GM18907 (cell line): ENCODE measurements around the gene ARL6IP1.

Source experiments
- ATAC-seq: cut with Tn5 transposase; IDR thresholded peaks from one replicate; pipeline ENCODE4 v1.9.1; 2021; ENCODE audit warnings: mild to moderate bottlenecking, moderate library complexity; ENCODE audit not compliant: unreplicated experiment

ARL6IP1 gene

GRCh38 chr16:18801145-18801972 lies at the start of gene ARL6IP1:
Gene ARL6IP1 (minus strand): TSS chr16:18801549. CDS start chr16:18801466, 83 bp downstream.
- ATAC-seq = peak; percentile 95

- no peak for ATAC-seq
Measured at GRCh38 chr16:18846416-18846815, 45.1 kb upstream of the ARL6IP1 start.

GRCh38 chr16:18842565-18842964 lies 41.2 kb upstream of the ARL6IP1 start:
- no peak for ATAC-seq

- no peak for ATAC-seq
Measured at GRCh38 chr16:18841833-18842525, 40.6 kb upstream of the ARL6IP1 start.

- ATAC-seq = no peak
Measured at GRCh38 chr16:18839555-18839954, 38.2 kb upstream of the ARL6IP1 start.

GRCh38 chr16:18836702-18837101 lies 35.4 kb upstream of the ARL6IP1 start:
- ATAC-seq = no peak

GRCh38 chr16:18834864-18835263 lies 33.5 kb upstream of the ARL6IP1 start:
- no peak for ATAC-seq

GRCh38 chr16:18833707-18834505 lies 32.6 kb upstream of the ARL6IP1 start:
- no peak for ATAC-seq

- ATAC-seq = no peak
Measured at GRCh38 chr16:18832613-18833012, 31.3 kb upstream of the ARL6IP1 start.

- ATAC-seq = no peak
Measured at GRCh38 chr16:18832006-18832405, 30.7 kb upstream of the ARL6IP1 start.

GRCh38 chr16:18829251-18829650 lies 27.9 kb upstream of the ARL6IP1 start:
- no peak for ATAC-seq

GRCh38 chr16:18827890-18828289 lies 26.5 kb upstream of the ARL6IP1 start:
- ATAC-seq = no peak

- no peak for ATAC-seq
Measured at GRCh38 chr16:18816286-18816685, 14.9 kb upstream of the ARL6IP1 start.

GRCh38 chr16:18811925-18812324 lies 10.6 kb upstream of the ARL6IP1 start:
- no peak for ATAC-seq

GRCh38 chr16:18809165-18809564 lies 7.8 kb upstream of the ARL6IP1 start:
- ATAC-seq = no peak

- ATAC-seq = no peak
Measured at GRCh38 chr16:18805257-18805773, 4.0 kb upstream of the ARL6IP1 start.

- no peak for ATAC-seq
Measured at GRCh38 chr16:18804540-18804939, 3.2 kb upstream of the ARL6IP1 start.

GRCh38 chr16:18803569-18804462 lies 2.5 kb upstream of the ARL6IP1 start:
- ATAC-seq = no peak

GRCh38 chr16:18802767-18803343 lies 1.5 kb upstream of the ARL6IP1 start:
- no peak for ATAC-seq

- ATAC-seq = no peak
Measured at GRCh38 chr16:18800775-18801144, 589 bp downstream of the ARL6IP1 start.
